NCI-H748 (cell line): ENCODE measurements around the gene SNX25.
"Not testable (repeated sequence)": the region's sequence is repeated elsewhere in the genome, so short reads cannot be mapped to it uniquely, and the experiment has no call there.

Experiments used
- DNase-seq: peaks from one replicate; lab custom pipeline; 2025; ENCODE audit not compliant: unreplicated experiment; lab: John Stamatoyannopoulos, UW

SNX25 gene

DNA sequence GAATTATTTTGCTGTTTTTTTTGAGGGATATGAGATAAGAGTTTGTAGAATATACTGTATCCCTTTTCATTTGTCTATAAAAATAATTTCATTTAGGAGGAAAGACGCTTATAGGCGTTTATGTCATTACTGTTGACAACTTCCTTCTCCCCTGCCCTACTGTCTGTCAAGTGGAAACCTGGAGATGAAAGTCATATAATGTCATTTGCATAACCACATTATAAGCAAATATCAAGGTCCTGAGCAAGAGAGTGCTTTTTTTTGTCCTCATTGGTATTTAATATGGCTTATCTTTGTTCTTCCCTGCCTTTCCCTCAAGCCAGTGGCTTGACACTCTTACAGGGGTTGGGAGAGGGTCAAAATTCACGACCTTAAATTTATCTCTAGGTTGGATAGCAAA lies 130.5 kb downstream of the SNX25 start:
- no peak for DNase-seq

GRCh38 chr4:185341377-185341776 lies 132.0 kb downstream of the SNX25 start:
- no peak for DNase-seq

DNA sequence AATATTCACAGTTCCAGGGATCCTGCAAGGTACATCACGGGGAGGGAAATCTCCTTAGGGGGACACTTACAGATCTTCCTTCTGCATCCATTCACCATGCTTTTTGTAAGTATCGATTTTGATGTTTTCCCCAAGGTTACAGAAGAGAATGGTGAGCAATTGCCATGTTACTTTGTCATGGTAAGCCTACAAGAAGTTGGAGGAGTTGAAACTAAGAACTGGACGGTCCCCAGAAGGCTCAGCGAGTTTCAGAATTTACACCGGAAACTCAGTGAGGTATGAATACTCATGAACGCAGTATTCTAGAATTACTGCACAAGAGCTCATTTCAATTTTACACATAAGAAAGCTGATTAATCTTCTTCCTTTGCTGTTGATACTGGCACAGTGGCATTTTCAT lies 132.4 kb downstream of the SNX25 start:
- DNase-seq, result no peak

- DNase-seq, result no peak
These were observed 134.6 kb downstream of the SNX25 start for GRCh38 chr4:185343726-185344581.

DNA sequence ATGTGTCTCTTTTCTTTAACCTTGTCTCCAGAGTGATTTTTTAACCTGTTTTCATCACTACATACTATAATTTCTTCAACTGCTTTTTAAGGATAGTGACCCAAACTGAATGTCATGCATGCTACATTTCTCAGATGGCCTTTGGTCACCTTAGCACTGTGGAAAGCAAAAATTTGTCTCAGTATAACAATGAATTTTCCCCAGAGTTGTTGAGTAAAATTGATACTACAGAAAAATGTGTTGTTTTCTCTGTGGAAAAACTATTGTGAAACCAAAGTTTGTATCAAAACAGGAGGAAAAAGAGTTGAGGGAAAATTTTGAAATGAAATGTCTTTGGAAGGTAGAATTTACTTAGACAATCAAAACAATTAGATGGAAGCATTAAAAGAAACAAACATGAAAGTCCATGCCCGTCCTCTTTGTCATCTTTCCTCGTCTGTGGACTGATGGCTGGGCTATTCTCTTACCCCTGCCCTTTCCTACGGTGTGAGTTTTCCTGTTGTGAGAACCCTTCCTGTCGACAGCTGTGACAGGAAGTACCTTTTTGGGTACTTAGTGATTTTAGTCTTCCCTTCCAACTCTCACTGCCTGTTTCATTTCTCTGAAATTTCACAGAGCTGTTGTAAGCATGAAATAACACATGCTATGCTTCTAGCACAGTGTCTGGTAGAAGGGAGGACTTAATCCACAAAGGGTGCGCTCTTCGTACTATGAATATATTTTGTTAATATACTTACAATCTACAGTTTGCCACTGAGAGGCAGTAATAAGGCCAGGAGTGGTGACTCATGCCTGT lies 135.5 kb downstream of the SNX25 start:
- DNase-seq, result no peak

GRCh38 chr4:185346975-185347601 lies 137.7 kb downstream of the SNX25 start:
- DNase-seq, result no peak

GRCh38 chr4:185351691-185352090 lies 142.3 kb downstream of the SNX25 start:
- DNase-seq, result no peak

DNA sequence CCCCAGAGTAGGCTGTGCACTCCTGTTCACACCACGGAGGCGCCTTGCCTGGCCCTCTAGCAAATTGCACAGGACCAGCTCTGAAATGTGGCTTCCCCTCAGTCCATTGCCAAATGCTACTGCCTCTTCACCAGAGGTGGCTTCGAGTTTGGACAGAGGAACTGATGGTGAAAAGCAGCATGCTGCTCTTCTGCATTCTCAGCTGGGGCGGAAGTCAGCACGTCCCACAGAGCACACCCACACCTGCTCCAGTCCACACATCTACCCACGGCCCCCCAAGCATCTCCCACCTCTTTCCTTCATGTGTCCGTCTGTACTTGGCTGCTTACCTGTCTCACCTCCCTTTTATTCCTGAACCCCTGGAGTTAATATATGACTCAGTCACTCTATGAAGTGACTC lies 142.8 kb downstream of the SNX25 start:
- DNase-seq, result no peak

DNA sequence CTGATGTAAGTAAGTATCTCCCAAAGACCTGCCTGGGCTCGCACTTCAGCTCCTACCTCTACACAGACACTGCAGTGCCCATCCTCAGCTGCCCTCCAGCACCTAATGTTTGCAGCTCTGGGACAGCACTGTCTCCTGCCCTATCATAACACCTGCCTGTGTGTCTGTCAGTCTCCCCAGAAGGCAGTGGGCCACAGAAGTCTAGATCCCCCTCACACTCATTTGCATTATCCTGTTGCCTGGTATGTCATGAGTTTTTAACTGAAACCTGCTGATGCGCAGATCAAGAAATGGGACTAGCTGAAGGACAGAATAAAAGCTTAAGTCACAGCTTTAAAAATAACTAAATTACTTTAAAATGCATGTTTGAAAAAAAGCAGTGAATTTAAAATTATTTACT lies 143.3 kb downstream of the SNX25 start:
- no peak for DNase-seq

DNA sequence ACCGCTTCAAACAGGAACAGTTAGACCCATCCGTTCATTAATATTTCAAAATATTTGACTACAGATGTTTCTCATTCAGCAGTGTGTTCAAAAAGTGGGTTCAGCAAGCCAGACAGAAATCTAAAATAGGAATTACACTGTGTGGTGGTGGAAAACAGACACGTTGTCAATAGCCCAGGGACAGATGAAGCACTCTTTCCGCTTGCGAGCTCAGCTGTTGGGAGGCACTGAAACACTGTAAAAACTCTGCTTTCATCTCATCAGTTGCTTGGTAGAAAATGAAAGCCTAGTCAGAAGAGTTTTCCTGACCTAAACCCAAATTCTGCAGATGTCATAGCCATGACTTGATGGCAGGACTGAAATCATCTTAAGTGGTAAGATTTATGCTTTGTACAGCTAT lies 147.8 kb downstream of the SNX25 start:
- no peak for DNase-seq

DNA sequence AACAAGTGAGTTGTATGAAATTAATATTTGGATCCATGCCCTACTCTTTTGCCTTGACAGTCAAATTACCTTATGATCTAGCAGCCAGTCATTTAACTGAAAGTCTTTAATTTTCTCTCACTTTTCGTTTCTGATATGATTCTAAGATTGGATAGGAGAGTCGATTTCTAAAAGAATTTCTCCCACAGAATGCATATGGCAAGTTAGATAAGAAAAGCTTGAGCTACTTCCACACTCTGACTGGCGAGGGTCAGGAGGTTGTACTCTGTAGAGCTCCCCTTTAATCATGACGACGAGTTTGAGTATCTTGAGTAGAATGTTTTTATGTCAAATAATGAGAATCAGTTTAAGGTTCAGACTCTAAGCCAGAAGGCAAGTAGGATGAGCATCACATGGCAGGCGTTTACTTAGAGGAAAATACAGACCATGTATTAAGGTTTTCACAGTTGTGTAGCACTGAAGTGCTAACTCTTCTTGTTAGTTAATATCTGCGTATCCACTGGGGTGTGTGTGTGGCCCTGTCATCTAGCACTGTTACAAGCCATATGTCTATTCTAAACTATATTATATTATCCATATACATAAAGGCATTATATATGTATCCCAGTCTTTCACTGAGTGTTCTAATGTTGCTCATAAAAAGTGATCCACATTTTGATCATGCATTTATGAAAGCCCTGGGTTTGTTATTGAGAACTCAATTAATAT lies 148.5 kb downstream of the SNX25 start:
- no peak for DNase-seq

- no peak for DNase-seq
These were observed 149.1 kb downstream of the SNX25 start for GRCh38 chr4:185358514-185358913.

DNA sequence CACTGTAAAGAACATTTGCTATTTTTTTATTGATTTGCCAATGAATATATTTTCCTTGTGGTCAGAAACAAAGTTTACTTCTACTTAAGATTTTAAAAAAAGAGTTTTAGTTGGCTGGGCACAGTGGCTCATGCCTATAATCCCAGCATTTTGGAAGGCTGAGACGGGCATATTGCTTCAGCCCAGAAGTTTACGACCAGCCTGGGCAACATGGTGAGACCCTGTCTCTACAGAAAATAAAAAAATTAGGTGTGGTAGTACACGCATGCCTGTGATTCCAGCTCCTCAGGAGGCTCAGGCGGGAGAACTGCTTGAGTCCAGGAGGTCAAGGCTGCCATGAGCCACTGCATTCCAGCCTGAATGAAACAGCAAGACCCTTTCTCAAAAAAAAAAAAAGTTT lies 149.6 kb downstream of the SNX25 start:
- no peak for DNase-seq

DNA sequence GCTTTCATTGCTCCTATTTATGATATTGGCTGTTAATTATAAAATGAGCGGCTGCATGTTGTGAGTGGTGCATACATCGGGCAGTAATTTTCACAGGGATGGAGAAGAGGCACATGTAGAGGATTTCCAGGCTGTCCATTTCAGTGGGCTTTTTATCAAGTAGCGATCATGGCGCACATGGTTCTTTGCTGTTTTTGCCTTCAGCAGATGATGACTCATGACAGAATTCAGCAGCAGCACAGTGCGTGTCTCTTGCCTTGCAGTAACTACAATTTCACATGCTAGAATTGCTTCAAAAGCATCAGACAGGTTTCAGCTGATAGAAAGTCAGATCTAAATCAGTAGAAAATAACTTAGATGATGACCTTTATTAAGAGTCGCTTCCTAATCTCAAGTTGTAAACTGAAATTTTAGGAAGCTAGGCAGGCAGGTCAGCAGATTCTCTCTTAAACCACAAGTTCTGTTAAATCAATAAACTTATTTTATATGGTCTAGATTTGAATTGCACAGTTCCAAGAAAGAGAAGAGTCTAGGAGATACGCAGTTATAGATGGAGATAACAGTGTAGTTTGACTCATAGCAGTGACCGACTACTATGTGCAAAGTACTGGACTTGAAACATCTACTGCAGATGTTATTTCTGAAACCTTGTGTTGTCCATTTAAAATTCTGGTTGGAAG lies 150.5 kb downstream of the SNX25 start:
- DNase-seq, result no peak

- DNase-seq, result no peak
These were observed 152.5 kb downstream of the SNX25 start for GRCh38 chr4:185361872-185362271.

DNA sequence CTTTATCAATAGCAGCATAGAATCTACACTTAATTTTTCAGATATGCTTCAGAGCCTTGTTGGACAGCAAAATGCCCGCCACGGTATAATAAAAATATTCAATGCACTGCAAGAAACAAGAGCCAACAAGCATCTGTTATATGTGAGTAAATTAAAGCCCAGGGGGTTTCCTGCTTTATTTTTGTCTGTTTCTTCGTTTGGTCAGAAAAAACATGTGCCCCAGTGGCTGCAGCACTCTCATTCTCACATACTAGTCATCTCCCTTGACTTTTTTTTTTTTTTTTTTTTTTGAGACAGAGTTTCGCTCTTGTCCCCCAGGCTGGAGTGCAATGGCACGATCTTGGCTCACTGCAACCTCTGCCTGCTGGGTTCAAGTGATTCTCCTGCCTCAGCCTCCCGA lies 153.2 kb downstream of the SNX25 start:
- DNase-seq, result not testable (repeated sequence)

DNA sequence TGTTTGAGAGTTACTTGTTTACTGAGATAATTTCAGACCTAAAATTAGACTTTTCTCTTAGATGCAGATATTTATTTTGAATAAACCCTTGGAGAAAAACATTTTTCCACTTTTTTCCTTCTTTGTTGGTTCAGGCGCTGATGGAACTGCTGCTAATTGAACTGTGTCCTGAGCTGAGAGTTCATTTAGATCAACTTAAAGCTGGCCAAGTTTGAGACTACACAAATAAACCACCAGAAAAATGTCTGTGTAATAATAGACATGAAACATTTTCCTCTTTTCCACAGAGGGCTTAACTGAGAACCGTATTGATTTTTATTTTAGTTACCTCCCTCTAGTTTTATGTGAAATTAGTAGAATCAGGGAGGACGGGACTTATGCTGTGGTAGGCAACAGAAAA lies 153.9 kb downstream of the SNX25 start:
- no peak for DNase-seq

- DNase-seq, result no peak
These were observed 155.5 kb downstream of the SNX25 start for GRCh38 chr4:185364886-185365285.

GRCh38 chr4:185369731-185370130 lies 160.3 kb downstream of the SNX25 start:
- DNase-seq, result no peak

DNA sequence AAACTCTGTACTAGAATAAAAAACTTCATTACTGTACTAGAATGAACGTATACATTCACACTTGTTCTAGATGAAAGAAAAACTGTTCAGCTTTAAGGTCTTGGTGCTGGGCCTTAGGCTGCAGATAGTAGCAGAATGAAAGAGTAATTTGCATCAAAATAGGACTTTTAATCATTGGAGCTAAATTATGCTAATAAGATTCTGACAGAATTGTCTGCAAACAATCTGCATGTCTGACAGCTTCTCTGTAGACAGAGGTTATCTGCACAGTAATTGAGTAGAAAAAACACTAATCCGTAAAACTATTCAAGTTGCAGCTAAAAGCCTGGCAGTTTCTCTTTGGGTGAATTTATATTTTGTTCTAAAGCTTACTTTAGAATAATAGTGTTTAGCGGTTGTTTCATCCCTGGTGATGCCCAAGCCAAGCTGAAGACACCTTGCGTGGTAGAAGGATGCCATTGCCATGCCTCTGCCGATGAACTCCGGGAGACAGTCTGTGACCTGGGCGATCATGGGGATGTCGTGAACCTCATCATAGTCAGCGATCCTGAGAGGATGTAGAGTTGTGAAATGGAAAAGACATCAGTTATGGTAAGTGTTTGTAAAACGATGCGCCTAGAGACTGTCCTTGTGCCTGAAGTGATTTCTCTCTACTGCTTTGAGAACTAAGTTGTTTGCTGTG lies 161.0 kb downstream of the SNX25 start:
- DNase-seq, result no peak
